ENCODE data around the gene CST6.

DNA sequence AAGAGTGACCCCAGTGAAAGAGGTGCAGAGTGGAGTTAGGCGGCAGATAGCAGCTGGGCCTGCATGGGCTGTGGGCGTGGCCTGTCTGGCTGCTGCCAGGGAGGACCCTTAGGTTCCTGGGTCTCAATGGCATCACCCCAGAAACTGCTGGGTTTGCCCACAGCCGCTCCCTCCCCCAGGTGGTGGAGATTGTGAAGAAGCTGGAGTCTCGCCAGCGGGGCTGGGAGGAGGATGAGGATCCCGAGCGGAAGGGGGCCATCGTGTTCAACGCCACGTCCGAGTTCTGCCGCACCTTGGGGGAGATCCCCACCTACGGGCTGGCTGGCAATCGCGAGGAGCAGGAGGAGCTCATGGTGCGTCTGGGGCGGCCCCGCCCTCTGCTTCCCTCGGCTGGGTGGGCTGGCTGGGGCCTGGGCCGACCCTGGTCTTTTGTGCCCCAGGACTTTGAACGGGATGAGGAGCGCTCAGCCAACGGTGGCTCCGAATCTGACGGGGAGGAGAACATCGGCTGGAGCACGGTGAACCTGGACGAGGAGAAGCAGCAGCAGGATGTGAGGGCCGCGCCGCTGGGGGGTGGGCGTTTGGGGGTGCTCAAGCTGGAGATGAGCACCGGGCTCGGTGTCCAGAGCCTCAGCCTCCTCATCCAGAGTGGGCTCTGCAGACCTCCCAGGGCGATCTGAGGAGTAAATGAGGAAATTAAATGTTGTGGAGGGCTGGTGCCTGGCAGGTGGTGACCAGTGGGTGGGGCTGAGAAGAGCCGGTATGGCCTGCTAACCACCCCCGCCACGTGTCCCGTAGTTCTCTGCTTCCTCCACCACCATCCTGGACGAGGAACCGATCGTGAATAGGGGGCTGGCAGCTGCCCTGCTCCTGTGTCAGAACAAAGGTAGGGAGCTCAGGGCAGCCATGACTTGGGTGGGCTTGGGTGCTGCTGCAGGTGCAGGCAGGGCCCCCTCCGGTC lies 35.3 kb upstream of the CST6 start:
- TF ChIP-seq CTCF (IDR thresholded peaks at IDR 0.05; ENCODE audit: poor library complexity), result no peak
- no peak for TF ChIP-seq EZH2phosphoT487 (IDR thresholded peaks at IDR 0.05; ENCODE audit: low read depth, severe bottlenecking, unreplicated experiment)
- no peak for TF ChIP-seq EZH2 (IDR thresholded peaks at IDR 0.05; ENCODE audit: borderline replicate concordance)
